DMS153 (cell line): ENCODE data around the gene USPL1.

Experiments used
- DNase-seq: peaks from one replicate; lab custom pipeline; 2025; lab: John Stamatoyannopoulos, UW

USPL1 gene

GRCh38 chr13:30659980-30660379, 42.3 kb downstream of the USPL1 start:
- peak; percentile 27 for DNase-seq

- DNase-seq: no peak
Observed at GRCh38 chr13:30660796-30661195, 43.1 kb downstream of the USPL1 start.

DNA sequence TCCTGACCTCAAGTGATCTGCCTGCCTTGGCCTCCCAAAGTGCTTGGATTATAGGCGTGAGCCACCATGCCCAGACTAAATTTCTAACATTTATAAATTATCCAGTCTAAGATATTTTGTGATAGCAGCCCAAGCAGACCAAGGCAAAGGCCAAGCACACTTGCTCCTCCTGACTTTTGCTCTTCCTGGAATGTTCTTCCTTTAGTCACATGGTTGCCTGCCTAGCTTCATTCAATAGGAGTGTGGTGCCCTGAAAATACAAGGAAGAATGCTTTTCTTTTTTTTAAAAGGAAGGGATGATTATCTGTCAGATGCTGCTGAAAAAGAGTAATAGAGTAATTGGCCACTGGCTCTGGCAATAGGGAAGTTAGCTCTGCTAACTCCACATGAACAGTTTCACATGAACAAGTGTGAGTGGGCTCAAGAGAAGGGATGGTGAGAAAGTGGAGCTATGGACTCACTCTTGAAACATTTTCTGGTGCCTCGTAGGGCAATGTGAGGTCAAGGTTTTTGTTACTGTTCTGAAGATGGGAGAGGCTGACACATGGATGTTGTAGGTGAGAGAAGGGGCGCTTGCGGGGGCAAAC, 47.1 kb downstream of the USPL1 start:
- no peak for DNase-seq

DNA sequence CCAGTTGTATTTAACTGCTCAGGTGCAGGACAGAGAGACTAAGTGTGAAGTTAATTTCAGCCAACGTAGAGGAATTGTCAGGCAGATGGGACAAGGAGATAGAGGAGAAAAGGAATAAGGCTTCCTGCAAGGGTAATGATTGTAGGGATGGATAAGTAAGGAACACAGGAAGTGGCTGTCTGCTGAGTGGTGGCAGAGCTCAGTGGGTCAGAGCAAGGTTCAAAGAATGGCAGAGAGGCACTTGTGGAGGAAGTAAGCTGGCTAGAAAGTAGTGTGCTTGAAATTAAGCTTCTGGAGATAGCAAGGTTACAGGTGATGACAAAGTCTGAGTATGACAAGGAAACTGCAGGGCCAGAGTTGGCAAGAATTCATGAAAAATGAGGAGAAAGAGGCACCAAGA, 47.9 kb downstream of the USPL1 start:
- DNase-seq: no peak

DNA sequence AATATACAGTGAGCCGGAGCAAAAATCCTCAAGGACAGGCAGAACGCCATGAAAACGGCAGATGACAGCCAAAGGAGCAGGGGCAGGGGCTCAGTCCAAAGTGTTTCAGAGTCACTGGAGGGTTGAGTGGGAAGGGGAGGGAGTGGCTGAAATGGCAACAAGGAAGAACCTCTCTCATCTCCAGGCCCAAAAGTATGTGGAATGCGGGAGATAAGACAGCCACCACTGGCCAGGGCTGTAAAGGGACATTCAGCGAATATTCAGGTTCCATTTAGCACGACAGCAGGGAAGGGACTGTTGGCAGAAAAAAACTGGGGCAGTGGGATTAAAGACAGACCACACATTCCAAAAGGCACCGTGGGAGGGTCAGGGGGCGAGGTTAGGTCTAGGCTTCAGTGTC, 48.4 kb downstream of the USPL1 start:
- DNase-seq: no peak

GRCh38 chr13:30667014-30667413, 49.3 kb downstream of the USPL1 start:
- no peak for DNase-seq

GRCh38 chr13:30668312-30668711, 50.6 kb downstream of the USPL1 start:
- no peak for DNase-seq

GRCh38 chr13:30671271-30671815, 53.6 kb downstream of the USPL1 start:
- DNase-seq: no peak

- peak; percentile 83 for DNase-seq
Observed at GRCh38 chr13:30673669-30674521, 56.2 kb downstream of the USPL1 start.

GRCh38 chr13:30675717-30676116, 58.0 kb downstream of the USPL1 start:
- DNase-seq: no peak

DNA sequence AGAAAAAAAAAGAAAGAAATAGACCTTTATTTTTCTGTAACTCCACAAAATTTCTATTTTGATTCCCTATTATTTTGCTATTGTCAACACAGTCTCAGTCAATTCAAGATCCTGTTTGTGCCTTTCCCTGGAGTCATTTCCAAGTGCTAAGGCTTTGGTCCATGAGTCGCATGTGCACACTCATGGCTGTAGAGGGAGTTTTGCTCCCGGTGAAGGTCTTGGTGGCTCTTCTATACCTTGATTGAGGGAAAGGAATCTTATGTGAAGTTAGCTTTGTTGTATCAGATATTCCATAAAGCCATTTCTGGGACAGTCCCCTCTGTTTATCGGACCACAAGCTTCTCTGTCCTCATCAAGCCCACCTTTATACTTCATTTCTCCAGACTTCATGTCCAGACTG, 59.0 kb downstream of the USPL1 start:
- DNase-seq: no peak

GRCh38 chr13:30679483-30680330, 62.0 kb downstream of the USPL1 start:
- no peak for DNase-seq

GRCh38 chr13:30681843-30682242, 64.1 kb downstream of the USPL1 start:
- no peak for DNase-seq

DNA sequence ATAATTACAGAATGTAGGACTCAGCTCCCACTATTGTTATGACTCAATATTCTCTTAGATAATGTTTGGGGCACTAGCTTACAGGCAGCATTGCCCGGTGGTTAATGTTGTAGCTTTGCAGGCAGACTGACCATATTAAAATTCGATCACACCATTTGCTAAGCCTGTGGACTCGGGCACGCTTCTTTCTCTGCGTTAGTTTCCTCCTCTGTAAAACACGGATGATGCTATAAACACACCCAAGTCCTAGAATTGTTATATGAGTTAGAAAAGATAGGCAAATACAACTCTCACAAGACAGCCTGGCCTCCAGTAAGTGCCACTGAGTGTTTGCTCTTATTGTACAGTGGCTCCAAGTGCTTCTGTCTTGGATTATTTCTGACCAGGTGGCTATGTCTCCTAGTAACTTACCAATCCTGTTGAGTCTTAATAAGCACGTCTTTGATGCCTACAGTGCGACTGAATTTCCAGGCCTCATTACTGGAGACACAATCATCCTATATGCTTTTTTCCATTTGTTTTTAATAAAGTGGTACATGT, 67.7 kb downstream of the USPL1 start:
- no peak for DNase-seq

DNA sequence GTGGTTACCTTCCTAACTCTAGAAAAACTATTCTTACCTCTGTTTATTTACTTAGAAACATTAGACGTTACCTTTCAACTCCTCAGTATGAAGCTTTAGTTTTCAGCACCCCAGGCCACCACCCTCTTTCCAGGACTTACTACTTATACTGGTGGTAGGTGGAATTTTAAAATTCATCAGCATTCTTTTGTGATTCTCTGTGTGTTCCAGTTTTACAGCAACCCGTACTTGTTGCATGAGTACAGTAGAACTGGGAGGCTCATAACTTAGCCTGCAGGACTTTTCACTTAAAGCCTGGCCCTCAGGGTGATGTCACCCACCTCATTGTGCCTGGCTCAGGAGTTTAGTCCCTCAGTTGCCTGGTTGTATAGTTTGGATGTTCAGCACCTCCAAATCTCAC, 68.3 kb downstream of the USPL1 start:
- no peak for DNase-seq

- DNase-seq: no peak
Observed at GRCh38 chr13:30687601-30688000, 69.9 kb downstream of the USPL1 start.

- no peak for DNase-seq
Observed at GRCh38 chr13:30689752-30690151, 72.0 kb downstream of the USPL1 start.

- DNase-seq: peak; percentile 39
Observed at GRCh38 chr13:30690282-30691188, 72.8 kb downstream of the USPL1 start.

DNA sequence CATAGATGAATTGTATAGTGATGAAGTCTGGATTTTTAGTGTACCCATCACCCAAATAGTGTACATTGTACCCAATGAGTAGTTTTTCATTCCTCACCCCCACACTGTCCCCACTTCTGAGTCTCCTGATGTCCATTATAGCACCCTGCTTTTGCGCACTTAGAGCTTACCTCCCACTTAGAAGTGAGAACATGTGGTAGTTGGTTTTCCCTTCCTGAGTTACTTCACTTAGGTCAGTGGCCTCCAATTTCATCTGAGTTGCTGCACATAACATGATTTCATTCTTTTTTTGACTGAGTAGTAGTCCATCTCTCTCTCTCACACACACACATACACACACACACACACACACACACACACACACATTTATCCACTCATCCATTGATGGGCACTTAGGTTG, 74.4 kb downstream of the USPL1 start:
- DNase-seq: no peak

DNA sequence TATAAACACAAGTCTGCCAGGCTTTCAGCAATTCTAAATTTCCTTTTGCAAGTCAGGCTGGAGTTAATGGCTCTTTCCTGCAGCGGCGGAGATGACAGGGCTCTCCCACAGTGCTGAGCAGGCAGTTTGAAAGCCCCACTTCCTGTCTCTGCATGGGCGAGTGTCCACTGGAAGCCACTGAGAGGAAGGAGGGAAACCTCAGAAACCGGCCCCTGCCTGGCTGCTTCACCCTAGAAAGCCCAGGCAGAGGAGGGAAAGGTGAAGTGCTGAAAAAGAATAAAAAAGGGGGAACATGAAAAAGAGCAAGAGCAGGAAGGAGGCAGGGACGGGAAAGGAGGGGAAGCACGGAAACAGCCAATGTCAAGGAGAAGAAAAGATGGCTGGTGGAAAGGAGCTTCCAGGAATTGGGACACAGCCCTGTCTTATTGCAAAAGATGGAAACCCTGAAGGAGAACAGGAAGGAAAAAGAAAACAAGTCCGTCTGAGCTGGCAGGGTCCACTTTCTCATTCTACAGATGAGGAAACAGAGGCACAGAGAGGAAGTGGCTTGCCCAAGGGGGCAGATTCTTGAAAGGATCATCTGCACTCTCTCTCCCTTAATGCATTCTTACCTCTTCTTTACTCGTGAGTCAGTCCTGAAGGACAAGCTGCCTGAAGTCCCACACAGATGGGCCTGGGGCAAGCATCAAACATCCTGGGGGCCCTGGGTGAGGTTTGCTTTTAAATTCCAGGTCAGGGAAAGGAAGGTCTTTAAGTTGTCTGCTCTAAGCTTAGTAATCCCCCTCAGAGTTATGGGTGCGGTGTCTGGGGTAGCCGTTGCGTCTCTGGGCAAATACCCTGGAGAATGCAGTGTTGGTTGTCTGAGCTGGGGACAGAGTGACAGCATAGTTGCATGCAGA, 78.8 kb downstream of the USPL1 start:
- DNase-seq: peak; percentile 22
